ENCODE data around the gene MTERF2. TPM values are rescaled to one million over a fixed set of nuclear protein-coding genes. Genes with fewer than 3 reads are reported as not detected.

The MTERF2 gene
- total and polyA plus RNA-seq, 2 of the 13 experiments (the other 11 are each of a cell fraction or from before 2014, with no cell fraction given), result 8.0 to 11.6 TPM

- TF ChIP-seq ZBTB49 (CRISPR knock-in tag; IDR thresholded peaks at IDR 0.05; ENCODE audit: borderline replicate concordance), result no peak
- TF ChIP-seq ZBTB42 (CRISPR knock-in tag; IDR thresholded peaks at IDR 0.05), result no peak
- no peak for TF ChIP-seq ZNF784 (CRISPR knock-in tag; IDR thresholded peaks at IDR 0.05; ENCODE audit: borderline replicate concordance)
- TF ChIP-seq ZNF34 (CRISPR knock-in tag; IDR thresholded peaks at IDR 0.05; ENCODE audit: borderline replicate concordance), result no peak
- no peak for TF ChIP-seq DMAP1 (CRISPR knock-in tag; IDR thresholded peaks at IDR 0.05)
- TF ChIP-seq PHF20 (CRISPR knock-in tag; IDR thresholded peaks at IDR 0.05), result no peak
- no peak for TF ChIP-seq ZFP36L2 (CRISPR knock-in tag; IDR thresholded peaks at IDR 0.05)
- TF ChIP-seq SMAD1 (CRISPR knock-in tag; IDR thresholded peaks at IDR 0.05; ENCODE audit: borderline replicate concordance, low read depth), result no peak
- no peak for TF ChIP-seq ZNF460 (CRISPR knock-in tag; IDR thresholded peaks at IDR 0.05; ENCODE audit: borderline replicate concordance)
- TF ChIP-seq ZNF605 (CRISPR knock-in tag; IDR thresholded peaks at IDR 0.05), result no peak
Measured at GRCh38 chr12:106954462-106955376, 32.2 kb downstream of the MTERF2 start (continued).
